OCI-LY1 (cell line): ENCODE measurements around the gene CFAP97.

ENCODE experiments used
- H2AFZ ChIP-seq: fragments of 200-600 bp; sonication (generic), shearing (Covaris generic); 2 replicates; pipeline ENCODE4 v1.6.0; 2014; ENCODE audit warnings: antibody characterized with exemption, mild to moderate bottlenecking, low read length
- H3F3A ChIP-seq: fragments of 200-600 bp; sonication (generic), shearing (Covaris generic); 2 replicates; pipeline ENCODE4 v1.6.0; 2014; ENCODE audit warnings: mild to moderate bottlenecking, antibody characterized with exemption, low read length, moderate library complexity; ENCODE audit not compliant: insufficient read depth
- H3K27ac ChIP-seq: fragments of 200-600 bp; sonication (generic); 2 replicates; pipeline ENCODE4 v1.5.1; 2014; ENCODE audit warnings: low read length, mixed run types, mild to moderate bottlenecking, low read depth; ENCODE audit not compliant: poor library complexity, severe bottlenecking
- H3K27me3 ChIP-seq: fragments of 200-600 bp; sonication (generic); 2 replicates; pipeline ENCODE4 v1.6.0; 2014; ENCODE audit warnings: antibody characterized with exemption, mild to moderate bottlenecking, low read length, moderate library complexity; ENCODE audit not compliant: insufficient read depth
- H3K36me3 ChIP-seq: fragments of 200-600 bp; sonication (generic); 2 replicates; pipeline ENCODE4 v1.6.1; 2014; ENCODE audit warnings: mild to moderate bottlenecking, antibody characterized with exemption, low read length, moderate library complexity, mixed read lengths; ENCODE audit not compliant: insufficient read depth
- H3K4me1 ChIP-seq: fragments of 200-600 bp; sonication (generic); 2 replicates; pipeline ENCODE4 v1.5.1; 2014; ENCODE audit warnings: mild to moderate bottlenecking, low read length, moderate library complexity; ENCODE audit not compliant: insufficient read depth, severe bottlenecking
- H3K4me2 ChIP-seq: fragments of 200-600 bp; sonication (generic), shearing (Covaris generic); 2 replicates; pipeline ENCODE4 v1.6.1; 2014; ENCODE audit warnings: low read length
- H3K4me3 ChIP-seq: fragments of 200-600 bp; sonication (generic); 2 replicates; pipeline ENCODE4 v1.5.1; 2014; ENCODE audit warnings: low read length, low read depth, mild to moderate bottlenecking, mixed read lengths; ENCODE audit not compliant: poor library complexity, severe bottlenecking
- H3K79me2 ChIP-seq: fragments of 200-600 bp; shearing (Covaris generic); 2 replicates; pipeline ENCODE4 v1.6.1; 2016; ENCODE audit warnings: mixed run types, low read length, mixed read lengths; ENCODE audit not compliant: insufficient read depth
- H3K9ac ChIP-seq: fragments of 200-600 bp; sonication (generic), shearing (Covaris generic); 2 replicates; pipeline ENCODE4 v1.6.1; 2014; ENCODE audit warnings: mild to moderate bottlenecking, low read length, mixed read lengths
- H3K9me2 ChIP-seq: fragments of 200-600 bp; sonication (generic), shearing (Covaris generic); 2 replicates; pipeline ENCODE4 v1.6.1; 2014; ENCODE audit warnings: low read depth, mild to moderate bottlenecking, low read length, mixed read lengths
- H3K9me3 ChIP-seq: fragments of 200-600 bp; shearing (Covaris generic); 2 replicates; pipeline ENCODE4 v1.6.1; 2014; ENCODE audit warnings: low read length, mixed read lengths
- H4K20me1 ChIP-seq: fragments of 200-600 bp; sonication (generic), shearing (Covaris generic); 2 replicates; pipeline ENCODE4 v1.6.0; 2016; ENCODE audit warnings: mild to moderate bottlenecking, low read length; ENCODE audit not compliant: insufficient read depth
- CTCF ChIP-seq: fragments of 200-600 bp; sonication (generic), shearing (Covaris generic); IDR thresholded peaks from 2 replicates; pipeline ENCODE4 v1.5.1; 2017; ENCODE audit warnings: mild to moderate bottlenecking, antibody characterized with exemption, low read length, moderate library complexity, mixed read lengths
- EZH2 ChIP-seq: fragments of 200-600 bp; sonication (generic), shearing (Covaris generic); IDR thresholded peaks from 2 replicates; pipeline ENCODE4 v1.8.0; 2017; ENCODE audit warnings: borderline replicate concordance, mixed run types, mild to moderate bottlenecking, antibody characterized with exemption, low read length, moderate library complexity, mixed read lengths

The CFAP97 gene

GRCh38 chr4:185127021-185127925, 76.5 kb downstream of the CFAP97 start:
- Histone ChIP-seq H3K4me2 (no peak overlapping the region), H3K27ac (no peak overlapping the region), H3K27me3 (no peaks in the 10 kb centered on the region), H3K4me3 (no peak overlapping the region), H3K4me1 (no peaks in the 10 kb centered on the region), H3K9ac (no peak overlapping the region), H2AFZ (no peak overlapping the region), H3K79me2 (no peaks in the 10 kb centered on the region), H3K9me2 (no peaks in the 10 kb centered on the region), H3K36me3 (no peaks in the 10 kb centered on the region), H4K20me1 (no peaks in the 10 kb centered on the region), H3K9me3 (no peaks in the 10 kb centered on the region), H3F3A (no peaks in the 10 kb centered on the region)
- TF ChIP-seq EZH2 = no peak
- TF ChIP-seq CTCF = no peak

GRCh38 chr4:185124006-185124405, 79.8 kb downstream of the CFAP97 start:
- no peak for TF ChIP-seq EZH2
- no peak for TF ChIP-seq CTCF
- H3K9me2 ChIP-seq = no peaks in the 10 kb centered on the region
- no peaks in the 10 kb centered on the region for H3K9me3 ChIP-seq
- no peaks in the 10 kb centered on the region for H3K79me2 ChIP-seq
- no peaks in the 10 kb centered on the region for H3K27me3 ChIP-seq
- H3K4me2 ChIP-seq = no peak overlapping the region
- no peaks in the 10 kb centered on the region for H4K20me1 ChIP-seq
- H3K27ac ChIP-seq = no peak overlapping the region
- H2AFZ ChIP-seq = no peak overlapping the region
- no peaks in the 10 kb centered on the region for H3K4me1 ChIP-seq
- no peaks in the 10 kb centered on the region for H3K36me3 ChIP-seq
- H3F3A ChIP-seq = no peaks in the 10 kb centered on the region
- H3K4me3 ChIP-seq = no peak overlapping the region
- H3K9ac ChIP-seq = no peak overlapping the region

- Histone ChIP-seq H3K36me3 (no peaks in the 10 kb centered on the region), H2AFZ (no peak overlapping the region), H3F3A (no peaks in the 10 kb centered on the region), H3K9me2 (no peaks in the 10 kb centered on the region), H3K27ac (no peak overlapping the region), H3K4me2 (no peak overlapping the region), H3K4me1 (no peaks in the 10 kb centered on the region), H3K9me3 (no peaks in the 10 kb centered on the region), H3K27me3 (no peaks in the 10 kb centered on the region), H3K9ac (no peak overlapping the region), H4K20me1 (no peaks in the 10 kb centered on the region), H3K79me2 (no peaks in the 10 kb centered on the region), H3K4me3 (no peak overlapping the region)
- TF ChIP-seq CTCF = no peak
- no peak for TF ChIP-seq EZH2
Measured at GRCh38 chr4:185122681-185123345, 81.0 kb downstream of the CFAP97 start.
